HepG2 (cell line): Measurements from ENCODE around the gene OPA3. TPM values are rescaled to one million over a fixed set of nuclear protein-coding genes. Genes with fewer than 3 reads are reported as not detected.

ENCODE experiments used
- CHD4 ChIP-seq: fragments of 200-600 bp; sonication (generic); IDR thresholded peaks from 2 replicates; pipeline ENCODE4 v1.7.0; 2017; ENCODE audit warnings: mild to moderate bottlenecking, low read length, borderline replicate concordance
- FOSL1 ChIP-seq: sonication (generic); formaldehyde crosslinking; IDR thresholded peaks from 2 replicates; pipeline ENCODE4 v1.9.0; 2021; ENCODE audit warnings: missing genetic modification reagents, borderline replicate concordance
- HCFC1 ChIP-seq: fragments of 150-350 bp; IDR thresholded peaks from 2 replicates; pipeline ENCODE4 v1.6.1; 2014; ENCODE audit warnings: low read depth, low read length
- HDAC1 ChIP-seq: sonication (generic); formaldehyde crosslinking; IDR thresholded peaks from 2 replicates; pipeline ENCODE4 v1.5.1; 2020; ENCODE audit warnings: mild to moderate bottlenecking, missing genetic modification reagents
- JUND ChIP-seq: sonication (generic); formaldehyde crosslinking; IDR thresholded peaks from 2 replicates; pipeline ENCODE4 v1.8.0; 2022; ENCODE audit warnings: mild to moderate bottlenecking, missing genetic modification reagents
- MEIS2 ChIP-seq: sonication (generic); formaldehyde crosslinking; IDR thresholded peaks from 2 replicates; pipeline ENCODE4 v1.9.0; 2021; ENCODE audit warnings: mild to moderate bottlenecking, missing genetic modification reagents
- MLX ChIP-seq: IDR thresholded peaks from 2 replicates; pipeline ENCODE4 v1.6.1; 2016
- MTF1 ChIP-seq: sonication (generic); formaldehyde crosslinking; IDR thresholded peaks from 2 replicates; pipeline ENCODE4 v1.5.0; 2020; ENCODE audit warnings: missing genetic modification reagents
- MXI1 ChIP-seq: IDR thresholded peaks from 3 replicates; pipeline ENCODE4 v1.6.1; 2012; ENCODE audit warnings: low read depth, low read length, inconsistent platforms, borderline replicate concordance
- POLR2G ChIP-seq: fragments of 200-400 bp; formaldehyde crosslinking; IDR thresholded peaks from 2 replicates; pipeline ENCODE4 v1.6.1; 2018; ENCODE audit warnings: mild to moderate bottlenecking, low read depth, low read length, moderate library complexity
- SALL2 ChIP-seq: sonication (generic); formaldehyde crosslinking; IDR thresholded peaks from 2 replicates; pipeline ENCODE4 v1.8.1; 2023; ENCODE audit warnings: mild to moderate bottlenecking, missing genetic modification reagents, inconsistent platforms
- SATB2 ChIP-seq: sonication (generic); formaldehyde crosslinking; IDR thresholded peaks from 2 replicates; pipeline ENCODE4 v1.5.0; 2020; ENCODE audit warnings: missing genetic modification reagents
- SETDB1 ChIP-seq: sonication (generic); formaldehyde crosslinking; IDR thresholded peaks from 2 replicates; pipeline ENCODE4 v1.5.1; 2020; ENCODE audit warnings: missing genetic modification reagents, mild to moderate bottlenecking, borderline replicate concordance
- SNAI1 ChIP-seq: sonication (generic); formaldehyde crosslinking; IDR thresholded peaks from 2 replicates; pipeline ENCODE4 v1.5.0; 2020; ENCODE audit warnings: mild to moderate bottlenecking, missing genetic modification reagents, borderline replicate concordance
- SNAPC2 ChIP-seq: sonication (generic); formaldehyde crosslinking; IDR thresholded peaks from 2 replicates; pipeline ENCODE4 v1.8.1; 2022; ENCODE audit warnings: mild to moderate bottlenecking, missing genetic modification reagents
- TEF ChIP-seq: sonication (generic); formaldehyde crosslinking; IDR thresholded peaks from 2 replicates; pipeline ENCODE4 v1.5.0; 2020; ENCODE audit warnings: missing genetic modification reagents
- TIGD3 ChIP-seq: sonication (generic); formaldehyde crosslinking; IDR thresholded peaks from 2 replicates; pipeline ENCODE4 v1.5.1; 2020; ENCODE audit warnings: mild to moderate bottlenecking, missing genetic modification reagents, borderline replicate concordance
- ZBTB38 ChIP-seq: sonication (generic); formaldehyde crosslinking; IDR thresholded peaks from 2 replicates; pipeline ENCODE4 v1.5.1; 2020; ENCODE audit warnings: mild to moderate bottlenecking, missing genetic modification reagents
- ZFP91 ChIP-seq: sonication (generic); formaldehyde crosslinking; IDR thresholded peaks from 2 replicates; pipeline ENCODE4 v1.9.0; 2022; ENCODE audit warnings: missing genetic modification reagents, mild to moderate bottlenecking, borderline replicate concordance
- ZNF180 ChIP-seq: sonication (generic); formaldehyde crosslinking; IDR thresholded peaks from 2 replicates; pipeline ENCODE4 v1.4.0; 2020; ENCODE audit warnings: low read depth, missing genetic modification reagents, borderline replicate concordance
- ZNF678 ChIP-seq: sonication (generic); formaldehyde crosslinking; IDR thresholded peaks from 2 replicates; pipeline ENCODE4 v1.4.0; 2020; ENCODE audit warnings: mild to moderate bottlenecking, missing genetic modification reagents
- ZNF781 ChIP-seq: sonication (generic); formaldehyde crosslinking; IDR thresholded peaks from 2 replicates; pipeline ENCODE4 v1.5.1; 2020; ENCODE audit warnings: borderline replicate concordance, mild to moderate bottlenecking, missing genetic modification reagents; ENCODE audit errors: not compliant biosample characterization
- ZSCAN25 ChIP-seq: sonication (generic); formaldehyde crosslinking; IDR thresholded peaks from 2 replicates; pipeline ENCODE4 v1.8.0; 2022; ENCODE audit warnings: mild to moderate bottlenecking, missing genetic modification reagents
- ZSCAN9 ChIP-seq: IDR thresholded peaks from 2 replicates; pipeline ENCODE4 v1.6.1; 2016; ENCODE audit warnings: borderline replicate concordance
- polyA plus RNA-seq, 8 experiments: library from polyadenylated mRNA; depleted of rRNA in 3 of 8; stranded (reverse) in 7 of 8; unstranded in 1 of 8; fragments of >200 nt; fragmentation: Illumina TruSeq in 4 of 8; extraction: Trizol in 4 of 8; gene quantifications; 2 replicates each; pipeline versions ENCODE4 v1.2.1 to v1.2.3, GENCODE V29; 2011 to 2016; ENCODE audit warnings: low read depth in 4 of 8, missing spikeins in 1 of 8, mixed read lengths in 1 of 8; ENCODE audit not compliant: insufficient read depth in 1 of 8
- total RNA-seq, 5 experiments: library from RNA; depleted of rRNA; stranded (reverse); fragments of >200 nt; fragmentation: Illumina TruSeq; extraction: Trizol; gene quantifications; 2 replicates each; pipeline ENCODE4 v1.2.3, GENCODE V29; 2016; ENCODE audit warnings: low read depth in 1 of 5
- TF ChIP-seq, protein P1 (sequence below): sonication (generic); formaldehyde crosslinking; IDR thresholded peaks from 2 replicates; pipeline ENCODE4 v1.5.0; 2020; ENCODE audit warnings: missing genetic modification reagents, mild to moderate bottlenecking, borderline replicate concordance

The OPA3 gene
- total and polyA plus RNA-seq, 2 of the 13 experiments (the other 11 are each of a cell fraction or from before 2014, with no cell fraction given), result 8.3 to 17.7 TPM

DNA sequence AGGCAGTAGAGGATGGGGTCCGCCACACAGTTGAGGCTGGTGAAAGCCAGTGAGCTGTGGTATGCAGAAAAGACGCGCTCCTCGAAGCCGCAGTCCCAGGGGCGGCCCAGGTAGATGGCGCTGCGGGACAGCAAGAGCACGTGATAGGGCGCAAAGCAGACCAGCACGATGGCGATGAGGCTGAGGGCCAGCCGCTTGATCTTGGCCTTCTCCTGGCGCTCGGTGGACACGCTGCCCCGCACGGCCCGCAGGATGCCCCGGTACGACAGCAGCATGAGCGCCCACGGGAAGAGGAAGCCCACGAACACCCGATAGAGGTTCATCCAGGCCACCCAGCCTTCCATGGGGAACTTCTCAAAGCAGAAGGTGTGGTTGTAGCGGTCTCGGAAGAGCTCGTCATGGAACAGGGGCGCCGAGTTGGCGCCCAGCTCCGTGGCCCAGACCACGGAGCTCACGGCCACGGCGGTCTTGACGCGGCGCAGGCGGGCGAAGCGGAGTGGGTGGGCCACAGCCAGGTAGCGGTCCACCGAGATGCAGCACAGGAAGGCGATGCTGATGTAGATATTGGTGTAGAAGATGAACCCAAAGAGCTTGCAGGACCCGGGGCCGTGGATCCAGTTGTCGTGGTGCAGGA, 6.5 kb upstream of the OPA3 start (continued):
- TF ChIP-seq ZNF678 (CRISPR knock-in tag) (no peak), MLX (CRISPR knock-in tag) (peak; percentile 80), SETDB1 (CRISPR knock-in tag) (no peak), MEIS2 (CRISPR knock-in tag) (no peak; the same call in 1 of the 2 replicates), ZSCAN9 (peak; percentile 92), SNAPC2 (CRISPR knock-in tag) (0 out of 2 replicates have a peak, but pooled peaks have one; percentile 61), JUND (CRISPR knock-in tag) (no peak), HCFC1 (no peak), TIGD3 (no peak), ZFP91 (CRISPR knock-in tag) (peak; percentile 59), ZSCAN25 (CRISPR knock-in tag) (peak; percentile 70; the same call in 1 of the 2 replicates), MXI1 (peak; percentile 50; the same call in 1 of the 3 replicates), MTF1 (CRISPR knock-in tag) (no peak), CHD4 (no peak), ZNF180 (no peak), POLR2G (no peak), TEF (CRISPR knock-in tag) (no peak), HDAC1 (CRISPR knock-in tag) (0 out of 2 replicates have a peak, but pooled peaks have one; percentile 35), FOSL1 (CRISPR knock-in tag) (no peak), SNAI1 (no peak), SATB2 (CRISPR knock-in tag) (no peak), SALL2 (CRISPR knock-in tag) (peak; percentile 47; the same call in 1 of the 2 replicates), ZBTB38 (CRISPR knock-in tag) (peak; percentile 78; the same call in 1 of the 2 replicates), ZNF781 (CRISPR knock-in tag) (peak; percentile 78)
- TF ChIP-seq, protein P1, sequence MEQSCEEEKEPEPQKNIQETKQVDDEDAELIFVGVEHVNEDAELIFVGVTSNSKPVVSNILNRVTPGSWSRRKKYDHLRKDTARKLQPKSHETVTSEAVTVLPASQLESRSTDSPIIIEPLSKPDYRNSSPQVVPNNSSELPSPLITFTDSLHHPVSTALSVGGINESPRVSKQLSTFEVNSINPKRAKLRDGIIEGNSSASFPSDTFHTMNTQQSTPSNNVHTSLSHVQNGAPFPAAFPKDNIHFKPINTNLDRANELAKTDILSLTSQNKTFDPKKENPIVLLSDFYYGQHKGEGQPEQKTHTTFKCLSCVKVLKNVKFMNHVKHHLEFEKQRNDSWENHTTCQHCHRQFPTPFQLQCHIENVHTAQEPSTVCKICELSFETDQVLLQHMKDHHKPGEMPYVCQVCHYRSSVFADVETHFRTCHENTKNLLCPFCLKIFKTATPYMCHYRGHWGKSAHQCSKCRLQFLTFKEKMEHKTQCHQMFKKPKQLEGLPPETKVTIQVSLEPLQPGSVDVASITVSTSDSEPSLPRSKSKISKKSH (CRISPR knock-in tag), result peak; percentile 87
